KMS-11 (cell line): ENCODE measurements around the gene LIMS2.

Source experiments
- H2AFZ ChIP-seq: fragments of 200-600 bp; sonication (generic); 2 replicates; pipeline ENCODE4 v1.6.1; 2016; ENCODE audit warnings: antibody characterized with exemption, mixed run types, low read depth
- H3K27ac ChIP-seq: fragments of 200-600 bp; sonication (generic); 2 replicates; pipeline ENCODE4 v1.6.1; 2016; ENCODE audit warnings: mild to moderate bottlenecking, mixed run types
- H3K27me3 ChIP-seq: fragments of 200-600 bp; sonication (generic); 2 replicates; pipeline ENCODE4 v1.6.1; 2017; ENCODE audit warnings: mild to moderate bottlenecking, low read depth, mixed run types, moderate library complexity; ENCODE audit not compliant: insufficient read depth
- H3K36me3 ChIP-seq: fragments of 200-600 bp; sonication (generic); 2 replicates; pipeline ENCODE4 v1.6.1; 2017; ENCODE audit warnings: mild to moderate bottlenecking, mixed run types; ENCODE audit not compliant: insufficient read depth
- H3K4me1 ChIP-seq: fragments of 200-600 bp; sonication (generic); 2 replicates; pipeline ENCODE4 v1.6.1; 2016; ENCODE audit warnings: mild to moderate bottlenecking, low read depth, mixed run types; ENCODE audit not compliant: poor library complexity, severe bottlenecking
- H3K4me2 ChIP-seq: fragments of 200-600 bp; sonication (generic); 2 replicates; pipeline ENCODE4 v1.7.0; 2016; ENCODE audit warnings: mild to moderate bottlenecking, mixed run types
- H3K4me3 ChIP-seq: fragments of 200-600 bp; sonication (generic); IDR thresholded peaks from 2 replicates; pipeline ENCODE4 v1.6.1; 2017; ENCODE audit warnings: low read depth, low read length, mixed read lengths; ENCODE audit not compliant: insufficient read depth
- H3K79me2 ChIP-seq: fragments of 200-600 bp; sonication (generic); 2 replicates; pipeline ENCODE4 v1.6.1; 2016; ENCODE audit warnings: low read depth, mixed run types; ENCODE audit not compliant: insufficient read depth
- H3K9ac ChIP-seq: fragments of 200-600 bp; sonication (generic); 2 replicates; pipeline ENCODE4 v1.6.1; 2016; ENCODE audit warnings: mild to moderate bottlenecking, mixed run types
- H4K20me1 ChIP-seq: fragments of 200-600 bp; sonication (generic); 2 replicates; pipeline ENCODE4 v1.6.1; 2016; ENCODE audit warnings: mild to moderate bottlenecking, mixed run types; ENCODE audit not compliant: insufficient read depth
- TF ChIP-seq, protein P1 (sequence below): fragments of 200-600 bp; sonication (generic); conservative IDR thresholded peaks from 2 replicates; pipeline ENCODE4 v1.6.1; 2017; ENCODE audit warnings: low read depth, mild to moderate bottlenecking, antibody characterized with exemption, low read length, moderate library complexity, mixed read lengths

LIMS2 gene

DNA sequence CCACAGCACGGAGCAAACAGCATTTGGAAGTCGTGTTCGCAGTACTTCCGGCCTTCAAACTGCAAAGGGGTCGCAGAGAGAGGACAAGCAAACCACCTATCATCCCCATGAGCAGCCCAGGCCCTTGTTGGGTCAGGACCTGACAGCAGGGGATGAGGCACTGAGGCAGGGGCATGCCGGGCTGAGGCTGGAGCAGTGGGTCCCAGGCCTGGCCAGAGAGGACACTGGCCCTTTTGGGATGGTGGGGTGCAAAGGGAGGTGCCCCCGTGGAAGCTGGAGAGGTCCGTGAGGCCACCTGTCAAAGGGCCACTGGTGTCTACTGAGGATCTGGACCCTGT lies 20.5 kb downstream of the LIMS2 start:
- no peak overlapping the region for H3K4me2 ChIP-seq
- no peak overlapping the region for H3K9ac ChIP-seq
- no peak overlapping the region for H3K4me3 ChIP-seq
- TF ChIP-seq, protein P1, sequence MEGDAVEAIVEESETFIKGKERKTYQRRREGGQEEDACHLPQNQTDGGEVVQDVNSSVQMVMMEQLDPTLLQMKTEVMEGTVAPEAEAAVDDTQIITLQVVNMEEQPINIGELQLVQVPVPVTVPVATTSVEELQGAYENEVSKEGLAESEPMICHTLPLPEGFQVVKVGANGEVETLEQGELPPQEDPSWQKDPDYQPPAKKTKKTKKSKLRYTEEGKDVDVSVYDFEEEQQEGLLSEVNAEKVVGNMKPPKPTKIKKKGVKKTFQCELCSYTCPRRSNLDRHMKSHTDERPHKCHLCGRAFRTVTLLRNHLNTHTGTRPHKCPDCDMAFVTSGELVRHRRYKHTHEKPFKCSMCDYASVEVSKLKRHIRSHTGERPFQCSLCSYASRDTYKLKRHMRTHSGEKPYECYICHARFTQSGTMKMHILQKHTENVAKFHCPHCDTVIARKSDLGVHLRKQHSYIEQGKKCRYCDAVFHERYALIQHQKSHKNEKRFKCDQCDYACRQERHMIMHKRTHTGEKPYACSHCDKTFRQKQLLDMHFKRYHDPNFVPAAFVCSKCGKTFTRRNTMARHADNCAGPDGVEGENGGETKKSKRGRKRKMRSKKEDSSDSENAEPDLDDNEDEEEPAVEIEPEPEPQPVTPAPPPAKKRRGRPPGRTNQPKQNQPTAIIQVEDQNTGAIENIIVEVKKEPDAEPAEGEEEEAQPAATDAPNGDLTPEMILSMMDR: no peak
- no peaks in the 10 kb centered on the region for H3K36me3 ChIP-seq
- no peaks in the 10 kb centered on the region for H4K20me1 ChIP-seq
- no peaks in the 10 kb centered on the region for H3K79me2 ChIP-seq
- no peaks in the 10 kb centered on the region for H3K4me1 ChIP-seq
- H3K27ac ChIP-seq: no peak overlapping the region
- H3K27me3 ChIP-seq: no peaks in the 10 kb centered on the region
- no peak overlapping the region for H2AFZ ChIP-seq

DNA sequence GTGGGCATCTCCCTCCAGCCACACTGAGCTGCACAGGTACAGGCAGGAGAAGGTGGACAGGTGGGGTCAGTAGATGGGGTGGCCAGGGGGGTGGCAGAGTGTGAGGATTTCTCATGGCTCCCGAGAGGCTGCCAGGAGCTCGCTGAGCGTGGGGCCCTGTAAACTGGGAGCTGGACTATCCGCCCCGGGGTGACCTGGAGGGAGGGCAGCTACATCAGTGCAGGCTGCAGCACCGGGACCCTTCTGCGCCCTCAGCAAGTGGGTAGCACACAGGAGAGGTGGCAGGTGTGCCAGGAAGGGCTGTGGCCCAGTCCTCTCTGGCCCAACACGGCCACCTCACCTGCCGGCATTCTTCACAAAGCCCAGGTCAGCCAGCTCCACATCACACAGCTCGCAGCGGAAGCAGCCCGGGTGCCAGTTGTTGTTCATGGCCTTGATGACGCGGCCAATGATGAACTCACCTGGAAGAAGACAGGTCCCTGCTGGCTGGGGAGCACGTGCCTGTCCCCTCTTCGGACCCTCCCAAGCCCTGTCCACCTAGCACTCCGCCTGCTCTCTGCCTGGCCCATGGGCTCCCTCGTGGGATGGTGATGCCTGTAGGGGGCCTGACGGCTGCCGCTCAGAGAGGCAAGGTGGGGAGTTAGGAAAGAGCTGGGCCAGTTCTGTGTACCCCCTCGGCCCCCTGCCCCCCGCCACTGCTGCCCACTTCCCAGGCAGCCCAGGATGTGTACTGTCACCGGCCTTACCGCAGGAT lies 21.1 kb downstream of the LIMS2 start:
- Histone ChIP-seq H3K9ac (no peak overlapping the region), H2AFZ (no peak overlapping the region), H3K27me3 (no peaks in the 10 kb centered on the region), H3K36me3 (no peaks in the 10 kb centered on the region), H3K4me1 (no peaks in the 10 kb centered on the region), H3K79me2 (no peaks in the 10 kb centered on the region), H3K27ac (no peak overlapping the region), H3K4me2 (no peak overlapping the region), H3K4me3 (no peak overlapping the region), H4K20me1 (no peaks in the 10 kb centered on the region)
- TF ChIP-seq, protein P1: no peak

DNA sequence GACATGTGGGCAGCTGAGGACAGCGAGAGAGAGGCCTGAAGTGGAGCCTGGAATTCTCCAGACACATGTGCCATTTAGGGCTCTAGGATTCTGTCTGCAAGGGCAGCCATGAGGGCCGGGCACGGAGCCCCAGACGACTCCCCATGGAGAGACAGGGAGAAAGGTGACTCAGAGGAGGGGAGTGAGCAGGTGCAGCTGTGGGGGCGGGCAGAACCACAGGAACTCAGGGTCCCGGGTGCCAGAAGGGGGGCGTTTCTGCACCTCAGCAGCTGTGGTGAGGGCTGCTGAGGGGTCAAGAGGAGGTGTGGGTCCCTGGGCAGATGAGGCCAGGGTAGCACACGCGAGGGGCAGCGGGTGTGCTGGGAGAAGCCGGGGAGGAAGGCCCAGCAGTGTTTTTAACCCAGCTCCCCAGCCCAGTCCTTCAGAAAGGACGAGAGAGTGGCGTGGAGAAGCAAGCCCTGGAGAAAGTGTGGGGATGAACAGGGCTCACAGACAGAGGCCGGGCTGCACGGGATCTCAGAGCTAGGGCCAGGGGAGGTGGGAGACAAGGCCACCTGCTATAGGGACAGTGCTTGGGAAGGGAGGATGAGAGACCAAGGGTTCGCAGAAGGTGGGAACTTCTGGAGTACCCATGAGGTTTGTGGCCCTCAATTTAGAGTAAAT lies 21.8 kb downstream of the LIMS2 start:
- Histone ChIP-seq H3K36me3 (no peaks in the 10 kb centered on the region), H3K79me2 (no peaks in the 10 kb centered on the region), H2AFZ (no peak overlapping the region), H4K20me1 (no peaks in the 10 kb centered on the region), H3K4me2 (no peak overlapping the region), H3K27ac (no peak overlapping the region), H3K4me1 (no peaks in the 10 kb centered on the region), H3K4me3 (no peak overlapping the region), H3K27me3 (no peaks in the 10 kb centered on the region), H3K9ac (no peak overlapping the region)
- TF ChIP-seq, protein P1: no peak

DNA sequence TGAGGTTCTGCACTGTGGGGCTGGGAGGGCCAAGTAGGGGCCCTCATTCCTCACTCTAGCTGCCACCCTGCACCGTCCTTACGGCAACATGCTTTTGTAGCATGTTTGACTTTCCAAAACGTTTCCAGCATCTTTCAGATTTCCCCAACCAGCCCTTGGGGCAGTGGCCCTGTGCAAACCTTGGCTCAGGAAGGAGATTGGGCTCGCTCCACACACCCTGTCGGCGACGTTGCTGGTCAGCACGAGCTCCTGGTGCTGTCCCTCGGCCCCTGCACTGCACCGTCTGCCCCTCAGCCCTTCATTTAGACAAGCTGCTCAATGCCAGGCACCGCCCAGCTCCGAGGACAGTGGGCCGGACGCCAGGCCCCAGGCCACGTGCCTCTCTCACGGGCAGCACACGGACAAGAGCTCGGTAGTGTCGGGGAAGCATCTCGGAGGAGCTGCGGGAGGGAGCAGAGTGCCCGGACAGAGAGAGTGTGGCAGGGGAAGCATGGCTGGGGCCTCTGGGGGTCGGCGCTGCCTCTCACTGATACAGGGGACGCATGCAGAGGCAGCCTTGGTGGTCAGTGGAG lies 22.5 kb downstream of the LIMS2 start:
- Histone ChIP-seq H3K4me2 (no peak overlapping the region), H2AFZ (no peak overlapping the region), H3K9ac (no peak overlapping the region), H3K27ac (no peak overlapping the region), H3K79me2 (no peaks in the 10 kb centered on the region), H3K27me3 (no peaks in the 10 kb centered on the region), H3K36me3 (no peaks in the 10 kb centered on the region), H3K4me3 (no peak overlapping the region), H4K20me1 (no peaks in the 10 kb centered on the region), H3K4me1 (no peaks in the 10 kb centered on the region)
- TF ChIP-seq, protein P1: no peak
